NCI-H1436 treated with DMSO at 0.1 percent for 48 hours (cell line): Measurements from ENCODE around the gene CCSER1.
A peak's percentile ranks its signal among the peaks of the same experiment; 100 is the strongest.

Experiments
- DNase-seq: peaks from one replicate; lab custom pipeline; 2025; lab: John Stamatoyannopoulos, UW

Gene CCSER1

DNA sequence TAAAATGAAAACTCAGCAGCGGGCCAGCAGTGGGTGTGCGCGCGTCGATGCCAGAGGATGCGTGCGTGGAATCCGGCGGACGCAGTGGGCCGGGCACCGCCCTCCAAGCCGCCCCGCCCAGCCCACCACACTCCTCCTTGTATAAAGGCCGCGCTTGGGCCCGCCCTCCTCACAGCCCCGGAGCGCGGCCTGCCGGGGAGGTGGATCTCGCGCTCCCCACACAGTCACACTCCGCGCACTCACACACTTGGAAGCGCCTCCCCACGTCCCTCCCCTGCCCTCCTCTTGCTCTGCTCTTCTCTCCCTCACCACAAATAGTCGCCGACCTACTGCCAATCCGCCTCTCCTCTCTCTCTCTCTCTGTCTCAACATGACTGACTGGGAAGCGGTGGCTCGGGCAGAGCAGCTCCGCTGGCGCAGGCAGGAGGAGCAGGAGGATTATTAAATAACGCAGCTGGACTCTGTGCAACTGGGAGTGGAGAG is at the start of gene CCSER1:
Gene CCSER1 (plus strand): TSS at position 172 of the 483 bp plus-strand sequence.
- DNase-seq: peak; percentile 63

- no peak for DNase-seq
These were observed 48.8 kb upstream of the CCSER1 start for GRCh38 chr4:90078440-90078839.

- DNase-seq: no peak
These were observed 47.1 kb upstream of the CCSER1 start for GRCh38 chr4:90080116-90080515.

DNA sequence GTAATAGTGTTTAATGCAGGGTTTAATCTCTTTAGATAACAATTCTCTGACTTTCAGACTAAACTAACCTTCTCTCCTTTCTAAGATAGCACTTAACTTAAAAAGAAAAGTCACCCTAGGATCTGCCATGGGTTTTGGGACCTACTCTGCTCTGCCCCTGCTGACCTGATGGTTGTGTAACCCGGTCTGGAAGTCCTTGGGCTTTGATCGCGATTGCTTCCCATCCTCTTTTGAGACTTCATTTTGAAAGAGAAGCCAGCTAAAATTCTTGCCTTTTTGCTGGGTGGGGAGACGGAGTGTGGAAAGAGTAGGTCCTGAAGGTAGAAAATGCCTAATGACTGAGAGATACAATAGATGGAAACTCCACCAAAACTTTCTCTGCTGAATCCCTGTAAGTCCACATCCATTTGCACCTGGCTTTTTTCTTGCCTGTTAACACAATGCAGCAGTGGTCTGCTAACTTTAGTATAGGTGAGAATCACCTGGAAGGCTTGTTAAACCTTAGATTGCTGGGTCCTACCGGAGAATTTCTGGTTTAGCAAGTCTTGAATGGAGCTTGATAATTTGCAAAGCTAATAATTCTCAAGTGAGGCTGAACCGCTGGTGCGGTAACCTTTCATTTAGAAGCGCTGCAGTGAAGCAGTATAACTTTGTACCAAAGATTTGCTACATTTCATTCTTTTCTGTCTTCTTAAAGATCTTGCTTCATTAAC is 45.6 kb upstream of the CCSER1 start:
- DNase-seq: no peak

GRCh38 chr4:90082449-90082848 is 44.7 kb upstream of the CCSER1 start:
- DNase-seq: no peak

DNA sequence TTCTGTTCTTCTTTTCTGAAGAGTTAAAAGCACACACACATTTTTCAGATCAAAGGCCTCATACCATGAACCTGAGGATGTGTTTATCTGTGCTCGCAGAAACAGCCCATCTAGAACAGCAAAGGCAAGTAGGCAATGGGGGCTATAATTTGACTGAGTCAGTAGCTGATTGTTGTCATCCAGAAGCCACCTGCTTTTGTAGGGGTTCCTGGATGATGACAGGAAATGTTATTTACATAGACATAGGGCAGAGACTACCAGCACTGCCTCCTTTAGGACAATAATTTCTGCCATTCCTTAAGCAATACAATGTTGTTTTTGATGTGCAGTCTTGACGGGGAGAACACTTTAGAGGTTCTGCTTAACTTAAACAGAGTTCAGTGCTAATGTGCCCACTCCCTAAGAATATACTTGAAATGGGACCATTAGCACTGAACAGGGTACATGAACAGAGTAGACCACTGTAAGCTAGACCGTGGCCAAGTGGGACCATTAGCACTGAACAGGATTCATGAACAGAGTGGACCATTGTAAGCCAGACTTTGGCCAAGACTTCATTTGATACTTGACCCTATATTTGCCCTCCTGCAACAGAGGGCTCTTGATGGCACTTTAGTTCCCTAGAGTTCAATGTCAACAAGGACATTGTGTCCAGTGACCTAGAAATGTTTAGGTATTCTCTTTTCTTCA is 42.8 kb upstream of the CCSER1 start:
- no peak for DNase-seq

GRCh38 chr4:90084967-90085295 is 42.3 kb upstream of the CCSER1 start:
- DNase-seq: no peak

DNA sequence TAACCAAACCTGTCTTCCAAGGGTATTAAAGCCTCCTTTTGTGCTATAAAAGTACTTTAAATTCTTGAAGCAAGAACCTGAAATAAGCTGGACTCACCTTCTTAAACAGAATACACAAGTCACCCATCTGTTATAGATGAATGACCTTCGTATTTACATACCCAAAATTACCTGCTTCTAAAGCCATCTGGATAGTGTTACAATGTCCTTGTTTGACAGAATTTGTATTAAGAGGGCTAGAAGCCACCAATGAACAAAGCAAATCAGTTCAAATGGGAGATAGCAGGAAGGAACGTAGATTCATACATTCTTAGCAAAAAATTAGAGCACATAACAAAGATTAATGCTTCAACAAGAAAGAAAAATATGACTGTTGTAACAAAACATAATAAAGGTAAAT is 33.7 kb upstream of the CCSER1 start:
- DNase-seq: no peak

GRCh38 chr4:90095000-90095399 is 32.2 kb upstream of the CCSER1 start:
- no peak for DNase-seq

GRCh38 chr4:90099812-90100211 is 27.4 kb upstream of the CCSER1 start:
- no peak for DNase-seq

DNA sequence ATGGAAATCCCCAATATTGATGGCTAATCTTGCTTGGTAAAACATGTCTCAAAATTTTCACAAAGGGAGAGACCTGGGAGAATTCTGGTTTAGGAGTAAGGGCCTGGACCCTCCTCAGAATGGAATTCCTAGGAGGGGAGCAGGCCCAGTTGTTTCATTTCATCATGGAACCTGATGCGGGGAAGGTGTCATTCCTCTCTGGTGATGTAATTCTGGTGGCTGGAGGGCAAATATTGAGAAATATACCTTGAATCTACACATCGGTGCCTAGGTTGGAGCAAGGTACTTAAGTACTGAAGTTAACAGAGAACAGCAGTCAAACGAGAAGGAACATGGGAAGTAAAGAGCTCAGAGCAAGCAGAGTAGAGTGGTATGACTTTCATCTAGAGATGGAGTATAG is 23.2 kb upstream of the CCSER1 start:
- DNase-seq: no peak

DNA sequence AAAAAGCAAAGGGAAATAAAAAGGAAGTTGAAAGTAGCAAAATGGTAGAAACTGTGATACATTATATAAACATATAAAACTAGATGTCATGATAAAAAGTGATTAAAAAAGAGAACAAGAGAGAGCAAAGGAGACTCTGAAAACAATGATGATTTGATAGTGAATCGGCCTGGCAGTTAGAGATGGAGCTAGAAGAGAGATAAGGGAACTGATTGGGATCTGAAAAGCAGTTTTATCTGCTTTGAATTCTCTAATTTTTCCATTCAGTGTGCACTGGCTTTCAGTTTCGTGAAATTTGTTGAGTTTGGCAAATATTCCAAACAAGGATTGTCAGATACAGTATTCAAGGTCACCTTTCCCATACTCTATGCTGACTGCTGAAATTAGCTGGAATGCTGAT is 21.9 kb upstream of the CCSER1 start:
- no peak for DNase-seq

DNA sequence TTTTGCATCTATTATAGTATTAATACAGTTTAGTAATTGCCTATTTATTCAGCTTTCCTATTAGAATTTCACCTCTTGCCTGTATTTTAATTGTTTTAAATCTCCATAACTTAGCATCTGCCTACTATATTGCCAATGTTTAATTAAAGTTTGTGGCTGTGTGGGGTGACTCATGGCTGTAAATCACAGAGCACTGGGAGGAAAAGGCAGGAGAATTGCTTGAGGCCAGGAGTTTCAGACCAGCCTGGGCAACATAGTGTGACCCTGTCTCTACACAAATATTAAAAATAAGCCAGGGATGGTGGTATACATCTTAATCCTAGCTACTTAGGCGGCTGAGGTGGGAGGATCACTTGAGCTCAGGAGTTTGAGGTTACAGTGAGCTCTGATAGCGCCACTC is 14.5 kb upstream of the CCSER1 start:
- no peak for DNase-seq

GRCh38 chr4:90113881-90114457 is 13.2 kb upstream of the CCSER1 start:
- DNase-seq: no peak

DNA sequence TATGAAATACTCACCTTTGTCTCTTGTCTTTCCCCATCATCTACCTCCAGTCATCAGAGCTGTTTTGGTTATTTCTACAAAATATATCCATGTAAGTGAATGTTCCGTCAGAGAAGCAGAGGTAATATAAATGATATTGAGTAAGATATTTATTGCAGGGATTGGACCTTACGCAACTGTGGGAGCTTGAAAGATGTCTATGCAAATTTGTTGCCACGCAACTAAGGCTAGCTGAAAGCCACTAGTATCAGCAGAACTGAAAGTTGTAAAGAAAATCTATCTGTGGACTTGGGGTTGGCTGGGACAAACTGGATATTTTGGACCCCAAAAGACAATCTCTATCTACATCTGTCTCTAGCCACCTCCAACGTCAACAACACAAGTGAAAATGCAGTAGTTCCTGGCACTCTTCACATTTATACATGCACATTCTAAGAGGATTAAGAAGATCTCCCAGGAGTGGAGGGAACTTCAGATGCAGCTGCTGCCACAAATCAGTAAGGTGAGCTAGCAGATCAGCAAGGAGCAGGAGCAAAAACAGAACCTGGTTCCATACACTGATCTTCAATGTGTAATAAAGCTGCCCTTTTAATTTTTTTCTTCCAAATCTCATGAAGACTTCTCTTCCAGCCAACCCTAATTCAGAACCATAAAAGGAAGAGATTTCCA is 8.5 kb upstream of the CCSER1 start:
- DNase-seq: no peak

DNA sequence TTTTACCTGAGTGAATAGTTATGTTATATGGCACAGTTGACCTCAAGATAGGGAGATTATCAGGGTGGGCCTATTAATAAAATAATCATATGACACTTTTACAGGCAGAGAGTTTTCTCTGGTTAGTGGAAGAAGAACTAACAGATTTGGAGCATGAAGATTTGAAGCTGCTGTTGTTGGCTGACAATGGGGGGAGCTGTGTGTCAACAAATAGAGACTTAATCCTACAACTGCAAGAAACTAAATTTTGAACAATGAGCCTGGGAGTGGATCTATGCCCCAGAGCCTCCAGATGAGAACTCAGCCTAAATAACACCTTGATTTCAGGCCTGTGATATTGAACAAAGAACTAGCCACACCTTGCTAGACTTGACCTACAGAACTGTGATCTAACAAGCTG is 7.2 kb upstream of the CCSER1 start:
- DNase-seq: no peak

DNA sequence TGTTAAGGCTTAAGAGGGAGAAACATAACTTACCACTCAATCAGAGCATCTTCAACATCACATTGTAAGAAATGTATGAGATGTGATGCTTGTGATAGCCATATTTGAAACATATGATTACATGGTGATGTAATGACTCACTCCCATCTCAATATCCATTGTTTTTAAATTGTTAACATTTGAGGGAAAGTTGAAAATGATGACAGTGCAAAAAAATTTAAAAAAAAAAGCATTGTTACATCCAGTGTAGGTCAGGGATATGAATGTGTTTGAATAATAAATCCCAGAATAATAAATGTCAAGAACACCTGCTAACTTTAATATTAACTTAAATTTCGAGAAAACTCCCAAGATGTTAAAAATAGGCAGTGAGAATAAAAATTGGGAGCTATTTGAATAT is 6.4 kb upstream of the CCSER1 start:
- DNase-seq: no peak

GRCh38 chr4:90121676-90122354 is 5.4 kb upstream of the CCSER1 start:
- no peak for DNase-seq

GRCh38 chr4:90122355-90122748 is 4.8 kb upstream of the CCSER1 start:
- DNase-seq: no peak

- no peak for DNase-seq
These were observed 2.9 kb upstream of the CCSER1 start for GRCh38 chr4:90124276-90124675.

DNA sequence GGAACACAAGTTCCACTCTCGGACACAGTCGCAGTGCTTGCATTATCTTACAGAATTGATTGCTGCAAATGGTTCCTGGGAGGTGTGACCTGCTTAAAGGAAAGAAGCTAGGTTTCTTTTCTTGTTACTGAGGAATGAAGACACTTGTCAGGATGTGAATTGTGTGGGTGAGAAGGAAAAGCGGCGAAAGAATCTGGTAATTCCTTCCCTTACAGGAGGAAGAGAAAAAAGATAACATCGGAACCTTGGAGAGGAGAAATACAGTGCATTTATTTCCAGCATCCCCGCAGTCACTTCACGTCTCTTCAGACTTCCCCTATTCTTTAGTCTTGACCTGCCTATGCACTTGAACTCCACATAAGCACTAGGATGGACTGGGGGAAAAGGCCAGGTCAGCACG is 389 bp upstream of the CCSER1 start:
- no peak for DNase-seq

GRCh38 chr4:90127706-90128345 is 632 bp downstream of the CCSER1 start:
- no peak for DNase-seq
